Activated T-helper 9 cell treated with anti-CD3 and anti-CD28 coated beads, Interleukin-2, amount 50 U/mL, for 16 hours (primary cell): ENCODE measurements around the gene TLR5.

Source experiments
- DNase-seq: peaks from one replicate; pipeline ENCODE4 v3.0.0-alpha.2; 2020; ENCODE audit warnings: low read depth

Gene TLR5

DNA sequence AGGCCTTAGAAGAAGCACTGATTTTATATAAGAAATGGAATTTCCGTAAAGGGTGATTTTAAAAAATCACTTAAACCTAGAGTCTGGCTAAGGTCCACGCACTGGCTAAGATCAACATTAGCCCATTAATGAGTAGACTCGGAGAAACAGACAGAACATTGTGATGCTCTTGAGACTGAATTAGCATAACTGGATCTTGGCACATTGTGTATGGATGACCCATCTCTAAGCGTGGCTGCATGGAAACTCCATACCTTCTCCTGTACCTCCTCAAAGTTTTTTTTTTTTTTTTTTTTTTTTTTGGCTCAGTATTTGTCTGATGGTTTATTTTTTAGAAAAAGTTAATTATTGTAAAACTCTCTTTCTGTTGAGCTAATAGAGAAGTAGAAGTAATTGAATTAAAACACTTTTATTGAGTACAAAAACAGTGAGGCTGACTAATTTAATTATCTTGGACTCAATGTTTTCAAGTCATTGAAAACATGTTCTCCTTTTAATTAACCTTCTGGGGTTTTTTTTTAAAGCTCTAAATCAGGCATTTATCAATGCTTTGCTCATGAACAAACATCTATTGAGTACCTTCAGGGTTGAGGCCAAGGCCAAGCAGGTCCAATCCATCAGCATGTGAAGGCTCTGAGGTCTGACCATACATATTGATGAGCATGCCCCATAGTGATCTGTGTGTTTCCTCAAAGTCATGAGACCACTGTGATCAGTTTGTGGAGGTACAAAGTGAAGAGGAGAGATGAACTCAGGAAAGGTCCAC, 74.0 kb downstream of the TLR5 start:
- no peak for DNase-seq

DNA sequence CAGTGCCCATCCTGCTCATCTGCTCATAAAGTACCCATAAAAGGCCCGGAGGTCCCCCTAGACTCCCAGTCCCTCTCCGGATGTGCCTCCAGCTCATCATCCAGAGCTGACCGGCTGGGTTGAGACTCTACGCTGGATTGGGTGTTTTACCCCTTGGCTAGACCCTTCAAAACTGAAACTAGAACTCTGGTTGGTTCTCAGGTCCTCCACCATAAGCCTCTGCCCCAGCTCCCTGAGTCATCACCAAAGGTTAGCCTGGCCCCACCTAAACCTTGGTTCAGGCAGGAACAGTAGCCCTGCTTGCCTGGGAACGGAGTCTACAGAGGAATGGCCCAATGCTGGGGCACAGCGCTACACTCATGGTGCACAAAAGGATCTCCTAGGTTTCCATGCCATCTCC, 75.1 kb downstream of the TLR5 start:
- no peak for DNase-seq

DNA sequence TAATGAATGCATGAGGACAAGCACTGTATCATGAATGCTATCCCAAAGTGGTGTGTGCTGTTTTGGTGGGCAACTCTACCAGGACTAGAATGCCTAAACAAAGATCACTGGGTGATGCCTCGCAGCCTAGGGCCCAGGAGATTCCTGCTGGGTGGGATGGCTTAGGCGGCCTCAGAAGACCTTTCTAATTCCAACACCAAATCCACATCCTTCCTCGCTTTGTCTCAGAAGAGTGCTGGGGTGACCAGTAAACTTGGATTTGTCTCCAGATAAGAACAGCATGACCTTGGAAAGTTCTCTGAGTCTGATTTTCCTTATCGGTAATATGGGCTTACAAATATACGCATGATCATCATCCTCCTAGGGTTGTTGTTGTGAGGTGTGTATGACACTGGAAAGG, 76.6 kb downstream of the TLR5 start:
- no peak for DNase-seq

DNA sequence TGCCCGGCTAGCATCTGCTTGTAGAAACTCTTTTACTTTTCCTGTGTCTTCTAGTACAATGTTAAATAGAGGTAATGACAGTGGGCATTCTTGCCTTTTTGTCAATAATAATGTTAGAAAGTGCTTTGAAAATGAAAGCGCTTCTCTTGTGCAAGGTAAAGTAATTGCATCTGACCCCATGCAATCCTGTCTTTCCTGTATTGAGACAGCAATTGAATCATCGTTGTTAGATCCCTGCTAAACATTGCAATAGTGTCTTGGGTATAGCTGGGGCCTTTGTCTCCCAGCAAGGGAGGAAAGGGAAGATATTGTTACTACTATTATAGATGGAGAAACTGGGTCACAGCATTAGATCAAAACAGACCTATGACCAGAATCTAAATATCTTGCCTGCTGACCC, 80.9 kb downstream of the TLR5 start:
- DNase-seq, result no peak

DNA sequence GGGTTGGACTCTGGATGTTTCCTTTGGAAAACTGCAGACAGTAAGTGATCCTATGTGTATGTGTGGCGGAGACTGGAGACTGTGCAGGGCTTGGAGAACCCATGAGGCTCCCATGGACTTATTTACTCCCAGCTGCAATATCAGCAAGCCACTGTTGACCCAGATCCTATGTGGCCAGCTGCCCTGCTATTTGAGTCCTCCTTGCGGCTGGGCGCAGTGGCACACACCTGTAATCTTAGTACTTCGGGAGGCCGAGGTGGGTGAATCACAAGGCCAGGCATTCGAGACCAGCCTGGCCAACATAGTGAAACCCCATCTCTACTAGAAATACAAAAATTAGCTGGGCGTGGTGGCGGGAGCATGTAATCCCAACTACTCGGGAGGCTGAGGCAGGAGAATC, 83.5 kb downstream of the TLR5 start:
- DNase-seq, result no peak
